GM21723 (cell line): ENCODE measurements around the gene SULT4A1.

Experiments
- ATAC-seq: cut with Tn5 transposase; IDR thresholded peaks from one replicate; pipeline ENCODE4 v1.9.1; 2021; ENCODE audit warnings: mild to moderate bottlenecking, moderate library complexity; ENCODE audit not compliant: unreplicated experiment

SULT4A1 gene

GRCh38 chr22:43829904-43830851, 32.1 kb downstream of the SULT4A1 start:
- ATAC-seq = no peak

- ATAC-seq = no peak
Observed at GRCh38 chr22:43828998-43829782, 33.1 kb downstream of the SULT4A1 start.

GRCh38 chr22:43828725-43828997, 33.7 kb downstream of the SULT4A1 start:
- no peak for ATAC-seq

- no peak for ATAC-seq
Observed at GRCh38 chr22:43827926-43828724, 34.2 kb downstream of the SULT4A1 start.

- no peak for ATAC-seq
Observed at GRCh38 chr22:43827003-43827735, 35.1 kb downstream of the SULT4A1 start.

- ATAC-seq = no peak
Observed at GRCh38 chr22:43826142-43827002, 35.9 kb downstream of the SULT4A1 start.

GRCh38 chr22:43825651-43826050, 36.7 kb downstream of the SULT4A1 start:
- no peak for ATAC-seq

GRCh38 chr22:43824724-43825420, 37.4 kb downstream of the SULT4A1 start:
- no peak for ATAC-seq

- ATAC-seq = no peak
Observed at GRCh38 chr22:43823911-43824665, 38.2 kb downstream of the SULT4A1 start.

GRCh38 chr22:43823353-43823908, 38.9 kb downstream of the SULT4A1 start:
- no peak for ATAC-seq

- ATAC-seq = no peak
Observed at GRCh38 chr22:43821606-43822425, 40.5 kb downstream of the SULT4A1 start.

GRCh38 chr22:43820651-43821305, 41.5 kb downstream of the SULT4A1 start:
- ATAC-seq = no peak

GRCh38 chr22:43819931-43820640, 42.2 kb downstream of the SULT4A1 start:
- no peak for ATAC-seq

GRCh38 chr22:43819421-43819921, 42.8 kb downstream of the SULT4A1 start:
- no peak for ATAC-seq

- ATAC-seq = no peak
Observed at GRCh38 chr22:43818981-43819380, 43.3 kb downstream of the SULT4A1 start.

- ATAC-seq = no peak
Observed at GRCh38 chr22:43817402-43817801, 44.9 kb downstream of the SULT4A1 start.
